ENCODE measurements around the gene DONSON.

Gene DONSON

GRCh38 chr21:33584455-33584854 lies 4.0 kb downstream of the DONSON start:
- H3K36me3 ChIP-seq (ENCODE audit: control insufficient read depth in 2 of 2, insufficient read depth in 1 of 2, low read length in 2 of 2): peaks cover 64 to 65% of the 10 kb centered on the region in 2 experiments
- no peaks in the 10 kb centered on the region for H3K9me3 ChIP-seq (ENCODE audit: control insufficient read depth, insufficient read depth, low read depth, low read length)
- H3K4me1 ChIP-seq (ENCODE audit: control insufficient read depth, insufficient read depth, low read length): peaks cover 4% of the 10 kb centered on the region; the same call in 1 of the 2 replicates
- no peak overlapping the region for H3K4me3 ChIP-seq (ENCODE audit: low read depth, low read length)
- ChIA-PET POLR2A (interaction anchor here (0.7 kb wide), 1 partner anchor 384 kb away, joined by 4 read pairs; no protein-coding TSS in a partner anchor), CTCF (interaction anchor here (2.2 kb wide), 1 partner anchor 40 kb away, joined by 4 read pairs; no protein-coding TSS in a partner anchor)
- H3K27ac ChIP-seq (ENCODE audit: extremely low read depth, low read depth, low read length): no peak overlapping the region
- TF ChIP-seq GLI2 (tag by site-specific recombination; IDR thresholded peaks at IDR 0.05; ENCODE audit: borderline replicate concordance, low read depth) (no peak), ZNF621 (tag by site-specific recombination; IDR thresholded peaks at IDR 0.05) (no peak), ZFP41 (tag by site-specific recombination; IDR thresholded peaks at IDR 0.05; ENCODE audit: borderline replicate concordance) (no peak), ZNF664 (tag by site-specific recombination; IDR thresholded peaks at IDR 0.05) (peak; percentile 11; the same call in 1 of the 2 replicates), MZF1 (tag by site-specific recombination; IDR thresholded peaks at IDR 0.05; ENCODE audit: borderline replicate concordance) (no peak)

- POLR2A ChIA-PET: interaction anchor here (0.5 to 1.4 kb wide), 3 partner anchors 10 to 99 kb away, joined by 3 to 8 read pairs (median 3); partner anchors contain the start of genes DONSON and TMEM50B
- TF ChIP-seq ZNF837 (tag by site-specific recombination; IDR thresholded peaks at IDR 0.05) (no peak), ZNF274 (IDR thresholded peaks at IDR 0.05; ENCODE audit: low read length) (no peak), ZNF274 (tag by site-specific recombination; IDR thresholded peaks at IDR 0.05; ENCODE audit: borderline replicate concordance) (no peak), GLIS2 (tag by site-specific recombination; IDR thresholded peaks at IDR 0.05) (no peak), ZSCAN5A (tag by site-specific recombination; IDR thresholded peaks at IDR 0.05) (no peak), ZNF555 (tag by site-specific recombination; conservative IDR thresholded peaks at IDR 0.05) (no peak), ZNF362 (tag by site-specific recombination; IDR thresholded peaks at IDR 0.05) (peak; percentile 28; the same call in 1 of the 2 replicates), ZNF548 (tag by site-specific recombination; IDR thresholded peaks at IDR 0.05) (no peak), ZNF792 (tag by site-specific recombination; IDR thresholded peaks at IDR 0.05) (no peak), SETDB1 (IDR thresholded peaks at IDR 0.05; ENCODE audit: insufficient read length, low read length) (no peak), ZNF639 (tag by site-specific recombination; IDR thresholded peaks at IDR 0.05) (peak; percentile 23; the same call in 1 of the 2 replicates), ZNF623 (tag by site-specific recombination; IDR thresholded peaks at IDR 0.05) (no peak), TSHZ1 (tag by site-specific recombination; IDR thresholded peaks at IDR 0.05; ENCODE audit: borderline replicate concordance) (0 out of 2 replicates have a peak, but pooled peaks have one; percentile 20), PRDM4 (tag by site-specific recombination; IDR thresholded peaks at IDR 0.05) (no peak), ZNF664 (tag by site-specific recombination; IDR thresholded peaks at IDR 0.05) (0 out of 2 replicates have a peak, but pooled peaks have one; percentile 16), ZNF423 (tag by site-specific recombination; IDR thresholded peaks at IDR 0.05) (no peak), ZSCAN4 (tag by site-specific recombination; IDR thresholded peaks at IDR 0.05) (no peak), ZNF266 (tag by site-specific recombination; IDR thresholded peaks at IDR 0.05; ENCODE audit: low read depth) (no peak)
Measured at GRCh38 chr21:33578959-33579542, 9.4 kb downstream of the DONSON start.

More at GRCh38 chr21:33578959-33579542, 9.4 kb downstream of the DONSON start:
- Histone ChIP-seq H3K27ac (ENCODE audit: extremely low read depth, low read depth, low read length) (no peak overlapping the region), H3K9me3 (ENCODE audit: control insufficient read depth, insufficient read depth, low read depth, low read length) (no peaks in the 10 kb centered on the region), H3K4me1 (ENCODE audit: control insufficient read depth, insufficient read depth, low read length) (no peaks in the 10 kb centered on the region), H3K36me3 (ENCODE audit: control insufficient read depth in 2 of 2, insufficient read depth in 1 of 2, low read length in 2 of 2) (peaks cover 85 to 86% of the 10 kb centered on the region in 2 experiments), H3K4me3 (ENCODE audit: low read depth, low read length) (no peak overlapping the region)
- CTCF ChIA-PET: interaction anchor here (0.9 kb wide), 1 partner anchor 9 kb away, joined by 3 read pairs; the partner anchor contains the start of gene DONSON

Measured in HEK293 (cell line).